Epithelial cell of prostate (primary cell): ENCODE measurements around the gene SIGLEC6.
"Not testable (repeated sequence)": the region's sequence is repeated elsewhere in the genome, so short reads cannot be mapped to it uniquely, and the experiment has no call there.

Experiments used
- DNase-seq: peaks from one replicate; pipeline ENCODE4 v3.0.0-alpha.2; 2011; ENCODE audit warnings: low read depth, low spot score
- H3K27ac ChIP-seq: fragments of 450-650 bp; 2 replicates; pipeline ENCODE4 v1.5.1; 2017; ENCODE audit warnings: mild to moderate bottlenecking

SIGLEC6 gene

DNA sequence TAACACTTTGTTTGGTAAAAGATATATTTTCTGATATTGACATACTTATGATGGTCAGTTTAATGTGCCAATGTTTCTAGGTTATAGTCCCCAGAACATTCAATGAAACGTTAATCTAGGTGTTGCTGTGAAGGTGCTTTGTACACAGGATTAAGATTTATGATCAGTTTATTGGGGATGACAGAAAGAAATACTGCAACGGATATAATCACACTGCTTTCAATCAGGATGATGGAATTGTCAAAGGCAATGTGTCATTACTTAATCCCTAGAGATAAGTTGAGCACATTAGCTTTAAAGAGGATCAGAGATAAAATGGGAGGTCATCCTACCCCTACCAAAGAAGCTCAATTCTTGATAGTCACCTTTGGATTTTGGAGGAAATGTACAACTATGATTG is 17.5 kb downstream of the SIGLEC6 start:
- no peak overlapping the region for H3K27ac ChIP-seq
- no peak for DNase-seq

DNA sequence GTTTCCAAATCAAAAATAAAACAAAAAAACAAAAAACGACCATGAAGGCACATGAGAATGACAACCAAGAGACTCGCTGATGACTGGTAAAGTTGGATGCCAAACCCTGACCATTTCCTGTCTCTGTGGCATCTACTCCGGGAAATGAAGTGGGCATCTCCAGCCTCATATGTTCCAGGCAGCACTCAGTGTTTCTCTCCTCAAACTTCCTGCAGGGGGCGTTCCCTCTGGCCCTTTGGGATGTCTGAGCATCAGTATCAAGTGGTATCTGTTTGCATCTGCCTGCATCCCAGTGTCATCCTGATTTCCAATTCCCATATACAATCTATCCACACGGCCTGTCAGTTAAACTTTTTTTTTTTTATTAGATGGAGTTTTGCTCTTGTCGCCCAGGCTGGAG is 20.1 kb downstream of the SIGLEC6 start:
- H3K27ac ChIP-seq = no peak overlapping the region
- DNase-seq = no peak

DNA sequence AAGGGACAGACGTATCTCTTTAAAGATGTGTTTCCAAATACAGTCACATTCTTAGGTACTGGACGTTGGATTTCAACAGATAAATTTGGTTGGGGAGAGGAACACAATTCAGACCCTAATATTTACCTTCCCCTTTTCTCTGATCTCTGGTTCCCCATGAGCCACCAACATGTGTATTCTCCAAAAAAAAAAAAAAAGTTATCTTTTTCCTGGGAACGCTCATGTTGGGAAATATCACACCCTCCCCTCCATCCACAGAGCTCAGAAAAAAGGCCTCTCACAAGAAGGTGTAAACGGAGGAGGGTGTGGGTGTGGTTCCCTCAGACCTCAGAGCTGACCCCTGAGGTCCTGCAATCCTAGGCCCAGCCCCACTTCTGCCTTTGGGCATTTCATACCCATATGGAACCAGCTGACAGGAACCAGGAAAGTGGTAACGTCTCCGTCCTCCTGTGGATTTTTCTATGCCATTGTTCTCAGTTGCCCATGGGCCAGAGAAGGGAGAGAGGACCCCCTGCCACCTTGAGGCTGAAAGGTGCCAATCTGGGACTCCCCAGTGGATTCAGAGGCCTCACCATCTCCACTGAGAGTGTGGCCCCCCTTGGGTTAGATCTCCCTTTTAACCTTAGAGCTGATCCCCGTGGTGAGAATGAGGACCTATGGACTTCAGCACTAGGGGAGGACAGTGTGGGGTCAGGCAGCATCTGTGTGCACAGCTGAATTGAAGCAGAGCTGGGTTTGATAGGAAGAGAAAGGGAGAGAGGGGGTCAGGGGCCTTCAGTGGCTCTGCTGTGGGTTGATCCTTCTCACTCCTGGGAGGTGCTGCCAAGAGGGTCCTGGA is 21.4 kb downstream of the SIGLEC6 start:
- no peak overlapping the region for H3K27ac ChIP-seq
- DNase-seq = no peak

DNA sequence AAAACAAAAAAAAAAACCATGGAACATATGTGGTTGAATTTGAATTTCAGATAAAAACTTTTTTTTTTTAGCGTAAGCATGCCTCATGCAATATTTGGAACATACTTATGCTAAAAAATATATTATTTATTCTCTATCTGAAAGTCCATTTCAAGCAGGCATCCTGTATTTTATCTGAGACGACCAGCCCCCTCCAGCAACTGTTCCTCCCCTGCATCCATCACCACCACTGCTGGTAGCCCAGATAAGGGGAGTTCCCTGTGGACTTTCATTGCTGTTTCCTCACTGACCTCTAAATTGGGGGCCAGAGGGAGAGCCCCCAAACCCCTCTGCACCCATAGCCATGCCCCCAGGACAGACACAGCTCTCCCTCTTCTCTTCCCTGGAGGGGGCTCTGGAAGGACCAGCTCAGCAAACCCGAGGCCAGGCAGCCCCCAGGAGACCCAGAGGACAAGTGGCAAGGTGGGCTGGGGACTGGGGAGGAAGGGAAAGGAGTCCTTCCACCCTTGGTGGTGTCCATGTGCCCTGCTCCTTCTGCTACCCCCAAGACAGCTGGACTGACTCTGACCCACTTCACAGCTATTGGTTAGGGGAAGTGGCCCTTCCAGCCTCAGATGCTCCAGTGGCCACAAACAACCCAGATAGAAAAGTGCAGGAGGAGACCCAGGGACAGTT is 23.3 kb downstream of the SIGLEC6 start:
- DNase-seq = no peak
- no peak overlapping the region for H3K27ac ChIP-seq

DNA sequence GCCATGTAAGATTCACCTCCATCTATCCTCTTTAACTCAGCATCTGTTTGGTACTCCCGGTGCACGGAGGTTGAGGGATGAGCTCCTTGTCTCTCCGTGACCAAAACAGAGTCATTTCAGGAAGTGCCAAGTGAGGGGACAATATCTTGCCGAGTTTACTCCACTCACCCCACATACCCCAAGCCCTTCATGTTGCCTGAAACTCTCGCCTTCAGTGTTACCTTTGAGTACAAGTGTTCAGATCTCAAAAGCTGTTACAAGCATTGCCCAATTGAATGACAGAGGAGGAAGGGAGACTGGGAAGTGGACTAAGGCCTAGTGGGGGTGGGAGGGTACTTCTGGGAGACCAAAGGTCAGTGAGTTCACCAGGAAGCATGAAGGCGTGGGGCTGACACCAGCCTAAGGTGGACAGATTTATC is 23.8 kb downstream of the SIGLEC6 start:
- no peak overlapping the region for H3K27ac ChIP-seq
- no peak for DNase-seq

DNA sequence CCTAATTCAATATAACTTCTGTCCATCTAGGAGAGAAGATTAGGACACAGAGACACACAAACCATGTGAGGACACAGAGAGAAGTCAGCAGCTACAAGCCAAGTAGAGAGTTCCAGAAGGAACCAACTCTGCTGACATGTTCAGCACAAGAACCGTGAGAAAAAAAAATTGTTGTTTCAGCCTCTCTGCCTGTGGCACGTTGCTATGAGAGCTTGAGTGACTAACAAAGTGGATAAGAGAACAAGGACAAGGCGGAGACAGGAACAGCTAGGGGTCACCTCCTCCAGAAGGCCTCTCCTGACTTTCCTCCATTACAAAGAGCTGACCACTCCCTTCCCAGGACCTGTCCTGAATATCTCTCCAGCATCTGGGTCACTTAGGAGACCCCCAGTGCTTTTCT is 24.3 kb downstream of the SIGLEC6 start:
- no peak overlapping the region for H3K27ac ChIP-seq
- DNase-seq = no peak

DNA sequence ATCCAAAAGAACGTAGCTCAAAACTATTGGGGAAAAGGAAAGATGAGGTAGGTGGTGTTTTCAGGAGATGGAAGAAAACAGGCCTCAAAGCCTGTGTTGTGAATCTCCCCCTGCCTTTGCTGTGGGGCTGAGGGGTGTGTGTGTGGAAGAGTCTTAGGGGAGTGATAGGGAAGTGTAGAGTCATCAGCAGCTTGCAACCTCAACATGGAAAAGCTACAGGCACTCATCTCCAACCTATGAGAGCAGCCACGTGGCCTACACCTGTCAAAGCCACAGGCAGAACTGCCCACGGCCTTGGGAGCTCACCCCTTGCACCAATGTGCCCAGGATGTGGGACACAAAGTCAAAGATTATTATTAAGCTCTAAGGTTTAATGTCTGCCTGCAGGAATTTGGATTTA is 25.6 kb downstream of the SIGLEC6 start:
- no peak for DNase-seq
- no peak overlapping the region for H3K27ac ChIP-seq

DNA sequence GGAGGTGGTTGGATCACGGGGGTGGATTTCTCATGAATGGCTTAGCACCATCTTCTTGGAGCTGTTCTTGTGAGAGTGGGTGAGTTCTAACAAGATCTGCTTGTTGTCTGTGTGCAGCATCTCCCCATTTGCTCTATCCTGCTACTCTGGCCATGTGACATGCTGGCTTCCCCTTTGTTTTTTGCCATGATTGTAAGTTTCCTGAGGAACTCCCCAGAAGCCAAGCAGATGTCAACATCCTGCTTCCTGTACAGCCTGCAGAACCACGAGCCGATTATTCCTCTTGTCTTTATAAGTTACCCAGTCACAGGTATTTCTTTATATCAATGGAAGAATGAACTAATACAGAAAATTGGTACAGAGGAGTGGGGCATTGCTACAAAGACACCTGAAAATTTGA is 27.6 kb downstream of the SIGLEC6 start:
- H3K27ac ChIP-seq = no peak overlapping the region
- no peak for DNase-seq

DNA sequence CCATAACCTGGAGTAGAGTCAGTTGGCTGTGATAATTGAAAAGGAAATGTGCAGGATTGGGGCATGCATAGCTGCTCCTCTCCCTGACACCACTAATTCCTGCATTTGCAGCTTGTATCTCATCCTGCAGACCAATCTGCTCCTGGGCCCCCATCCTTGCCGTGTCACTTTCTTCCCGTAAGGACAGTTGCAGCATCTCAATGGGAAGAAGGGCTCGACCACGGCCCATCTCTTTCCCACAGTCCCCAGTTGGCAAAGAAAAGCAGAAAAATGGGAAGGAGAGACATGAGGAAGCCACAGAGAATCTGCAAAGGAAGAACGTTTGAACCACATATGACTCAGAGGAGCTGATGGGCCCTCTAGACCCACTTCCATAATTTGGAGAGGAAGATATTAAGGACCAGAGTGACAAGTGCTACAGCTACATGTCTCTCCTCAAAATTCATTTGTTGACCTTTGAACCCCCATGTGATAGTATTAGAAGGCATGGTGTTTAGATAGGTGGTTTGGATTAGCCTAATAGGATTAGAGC is 28.1 kb downstream of the SIGLEC6 start:
- no peak for DNase-seq
- no peak overlapping the region for H3K27ac ChIP-seq

DNA sequence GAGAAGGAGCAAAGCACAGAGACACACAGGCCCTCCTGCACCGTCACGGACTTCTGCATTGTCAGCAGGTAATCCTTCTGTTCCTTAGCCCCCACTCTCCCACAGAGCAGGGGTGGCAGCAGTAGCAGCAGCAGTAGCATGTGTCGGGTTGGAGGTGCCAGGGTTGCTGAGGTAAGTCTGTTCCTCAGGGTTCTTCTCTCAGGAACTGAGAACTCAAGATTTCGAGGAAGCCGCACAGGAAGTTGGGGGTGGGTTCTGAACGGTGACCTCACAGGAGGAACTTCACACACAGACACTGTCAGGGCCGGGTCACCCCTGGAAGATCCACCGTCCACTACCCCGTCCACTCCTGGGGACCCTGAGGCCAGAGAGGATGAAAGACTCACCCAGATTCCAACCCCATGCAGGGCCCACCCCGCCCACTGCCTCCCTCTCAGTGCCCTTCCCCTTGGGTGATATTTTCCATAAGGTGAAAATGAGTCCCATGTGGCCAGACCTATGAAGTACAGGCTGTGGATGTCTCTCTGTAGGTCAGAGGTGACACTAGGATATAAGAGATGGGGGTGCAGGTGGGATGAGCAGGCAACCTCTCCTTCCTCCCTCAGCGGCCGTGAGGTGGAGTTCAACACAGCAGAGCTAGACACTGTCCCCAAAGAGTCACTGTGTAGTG is 29.7 kb downstream of the SIGLEC6 start, which contains the start of gene SIGLEC12:
Gene SIGLEC12, minus strand, starts transcription at position 207 of the 670 bp plus-strand sequence. Its CDS starts 67 bp downstream, at position 140.
- H3K27ac ChIP-seq = no peak within 1 kb of the TSS
- no peak for DNase-seq

DNA sequence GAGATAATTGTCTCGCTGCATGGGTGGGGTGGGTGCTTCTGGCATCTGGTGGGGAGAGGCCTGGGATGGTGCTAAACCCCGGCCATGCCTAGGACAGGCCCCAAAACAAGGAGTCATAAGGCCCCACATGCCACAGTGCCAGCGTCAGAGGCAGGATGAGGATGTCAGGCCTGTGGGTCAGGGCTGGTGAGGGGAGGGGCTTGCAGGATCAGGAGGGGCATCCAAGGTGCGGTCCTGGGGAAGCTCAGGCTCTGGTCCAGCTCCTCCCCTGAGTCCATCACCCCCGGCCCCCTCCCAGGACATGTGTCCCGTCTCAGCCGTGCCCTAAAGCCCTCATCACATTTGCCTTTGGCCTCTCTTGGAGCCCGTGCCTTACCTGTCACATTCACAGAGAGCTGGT is 30.5 kb downstream of the SIGLEC6 start:
- not testable (repeated sequence) for H3K27ac ChIP-seq, DNase-seq

DNA sequence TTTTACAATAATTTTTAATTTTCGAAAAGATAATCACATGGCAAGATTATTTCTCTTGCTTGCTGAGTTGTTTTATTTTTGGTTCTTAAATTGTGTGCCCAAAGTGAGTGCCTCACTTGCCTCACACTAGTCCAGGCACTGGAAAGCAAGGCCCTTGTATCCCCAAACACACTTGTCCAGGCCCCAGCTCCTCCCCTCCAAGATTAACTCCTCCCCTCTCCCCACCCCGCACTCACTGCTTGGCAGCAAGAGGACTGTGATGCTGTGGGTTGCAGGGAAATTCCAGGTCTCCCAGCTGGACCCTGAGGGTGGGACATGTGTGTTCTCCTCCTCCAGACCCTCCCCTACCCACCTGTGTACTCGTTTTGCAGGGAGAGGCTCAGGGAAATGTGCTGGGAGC is 33.8 kb downstream of the SIGLEC6 start:
- no peak for DNase-seq
- H3K27ac ChIP-seq = no peak overlapping the region

DNA sequence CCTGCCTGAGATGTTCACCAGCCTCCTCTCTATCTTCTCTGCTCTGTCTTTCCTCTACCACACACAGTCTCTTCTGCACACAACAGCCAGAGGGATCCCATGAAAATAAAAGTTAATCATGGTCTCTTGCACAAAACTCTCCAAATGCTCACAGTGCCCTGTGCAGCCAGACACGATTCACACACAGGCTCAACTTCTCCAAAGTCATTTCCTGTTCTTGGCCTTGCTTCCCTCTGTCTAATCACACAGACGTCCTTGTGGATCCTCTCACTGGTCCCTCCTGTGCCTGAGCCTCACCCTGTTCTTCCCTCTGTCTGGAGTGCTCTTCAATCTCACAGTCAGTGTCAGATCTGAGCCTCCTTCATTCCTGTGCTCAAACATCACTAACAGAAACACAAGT is 37.7 kb downstream of the SIGLEC6 start:
- no peak overlapping the region for H3K27ac ChIP-seq
- DNase-seq = no peak

DNA sequence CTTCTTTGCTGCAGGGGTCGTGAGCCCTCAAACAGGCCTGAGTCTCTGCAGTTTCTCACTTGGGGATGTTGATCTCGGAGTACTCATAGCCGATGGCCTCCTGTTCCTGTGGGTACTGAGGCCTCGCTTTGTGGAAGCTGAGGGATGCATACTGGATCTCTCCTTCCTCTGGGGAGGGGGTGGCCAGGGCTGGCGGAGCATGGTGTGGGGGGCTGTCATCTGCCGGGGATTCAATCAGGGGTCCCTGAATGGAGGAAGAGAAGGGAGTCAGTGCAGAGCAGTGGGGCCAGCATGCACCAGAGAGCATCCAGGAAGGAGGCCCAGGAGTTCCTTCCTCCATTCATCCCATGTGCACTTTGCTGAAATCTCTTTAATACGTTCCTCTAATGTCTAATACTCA is 39.9 kb downstream of the SIGLEC6 start:
- no peak for DNase-seq
- H3K27ac ChIP-seq = no peak overlapping the region

DNA sequence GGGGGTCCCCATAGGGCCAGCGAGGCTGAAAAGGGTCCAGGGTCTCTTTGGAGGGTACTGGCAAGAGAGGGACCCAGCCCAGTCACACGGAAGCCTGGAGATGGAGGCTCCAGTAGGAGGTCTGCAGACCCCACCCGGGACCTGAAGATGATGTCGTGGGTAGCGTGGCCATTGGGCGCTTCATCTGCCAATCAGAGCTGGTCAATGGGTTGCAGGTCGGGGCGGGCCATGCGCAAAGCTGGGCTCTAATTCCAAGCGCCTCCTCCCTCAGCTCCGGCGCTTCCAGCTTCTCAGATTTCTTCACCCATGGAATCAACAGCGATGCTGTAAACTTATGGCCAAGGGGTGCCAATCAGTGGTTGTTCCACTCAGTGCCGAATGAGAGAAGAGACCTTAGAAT is 40.8 kb downstream of the SIGLEC6 start:
- no peak overlapping the region for H3K27ac ChIP-seq
- DNase-seq = no peak

DNA sequence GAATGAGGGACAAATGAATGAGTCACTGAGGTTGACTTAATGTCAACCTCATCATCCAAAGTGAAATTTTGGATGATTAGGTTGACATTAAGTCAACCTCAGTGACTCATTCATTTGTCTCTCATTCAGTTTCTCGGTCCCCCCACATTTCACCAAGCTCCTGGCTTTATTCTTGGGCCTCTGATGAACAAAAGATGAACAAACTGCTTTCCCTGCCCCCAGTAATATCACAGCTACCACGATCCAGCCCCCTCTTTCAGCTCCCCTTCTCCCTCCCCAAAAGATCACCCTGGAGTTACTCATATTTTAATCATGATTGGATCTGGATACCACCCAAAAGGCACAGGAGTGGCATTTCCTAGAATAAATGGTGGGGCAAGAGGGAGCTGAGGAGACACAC is 42.4 kb downstream of the SIGLEC6 start:
- no peak overlapping the region for H3K27ac ChIP-seq
- DNase-seq = no peak

DNA sequence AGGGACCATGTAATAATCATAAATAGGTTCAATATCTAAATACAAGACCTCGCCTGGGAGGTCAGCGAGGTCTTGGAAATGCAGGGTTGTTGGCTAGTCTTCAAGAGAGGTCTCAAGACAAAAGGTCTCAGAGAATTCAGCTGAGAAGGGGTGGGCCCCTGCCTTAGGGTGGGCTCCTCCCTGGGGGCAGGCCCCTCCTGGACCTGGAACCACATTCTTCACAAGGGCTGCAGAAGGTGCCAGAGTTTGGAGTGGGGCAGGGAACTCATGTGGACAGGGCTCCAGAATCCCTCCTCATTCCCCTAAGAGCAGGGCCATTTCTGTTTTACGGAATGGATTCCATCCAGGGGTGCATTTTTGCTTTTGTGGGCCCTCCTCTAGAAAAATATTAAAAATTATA is 43.0 kb downstream of the SIGLEC6 start:
- no peak overlapping the region for H3K27ac ChIP-seq
- no peak for DNase-seq

DNA sequence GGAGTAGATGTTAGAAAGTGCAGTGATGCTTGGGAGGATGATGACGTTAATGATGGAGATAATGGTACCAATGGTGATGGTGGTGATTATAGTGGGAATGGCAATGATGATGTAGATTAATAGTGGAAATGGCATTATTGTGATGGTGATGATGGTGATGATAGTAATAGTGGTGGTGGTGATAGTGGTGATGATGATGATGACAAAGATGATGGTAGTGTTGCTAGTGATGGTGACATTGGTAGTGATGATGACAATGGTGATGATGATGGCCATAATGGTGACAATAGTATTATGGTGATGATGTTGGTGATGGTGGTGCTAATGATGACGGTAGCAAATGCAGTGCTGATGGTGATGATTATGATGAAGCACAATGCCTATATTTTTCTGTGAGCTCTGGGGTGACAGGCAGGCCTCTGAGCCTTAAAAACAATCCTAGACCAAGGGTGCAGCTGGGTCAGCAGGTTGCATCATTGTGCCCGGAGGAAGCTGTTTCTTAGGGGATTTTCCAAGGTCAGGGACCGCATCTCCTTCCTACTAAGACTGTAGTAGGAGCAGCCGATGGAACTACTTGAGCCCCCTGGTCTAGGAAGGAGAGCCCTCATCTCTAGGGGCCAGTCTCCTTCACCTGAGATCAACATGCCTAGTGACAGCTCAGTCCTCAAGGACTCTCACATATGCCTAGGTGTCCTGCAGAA is 45.4 kb downstream of the SIGLEC6 start:
- no peak for DNase-seq
- H3K27ac ChIP-seq = no peak overlapping the region

DNA sequence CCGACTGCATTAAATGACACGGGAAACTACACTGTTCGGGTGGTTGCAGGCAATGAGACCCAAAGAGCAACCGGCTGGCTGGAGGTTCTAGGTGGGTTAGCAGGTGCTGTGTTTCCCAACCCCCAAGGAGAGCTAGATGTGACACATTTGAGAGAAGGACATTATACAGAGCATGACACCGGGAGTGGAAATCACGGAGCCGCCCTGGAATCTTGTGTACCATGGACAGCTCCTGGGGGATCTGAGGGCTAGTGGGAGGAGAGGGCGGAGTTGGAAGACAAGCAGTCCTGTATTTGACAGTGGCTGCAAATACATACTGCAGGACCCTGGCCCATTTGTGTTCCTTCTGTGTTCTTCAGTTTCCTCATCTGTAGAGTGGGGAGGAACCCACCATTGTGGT is 50.9 kb downstream of the SIGLEC6 start:
- no peak for DNase-seq
- no peak overlapping the region for H3K27ac ChIP-seq

DNA sequence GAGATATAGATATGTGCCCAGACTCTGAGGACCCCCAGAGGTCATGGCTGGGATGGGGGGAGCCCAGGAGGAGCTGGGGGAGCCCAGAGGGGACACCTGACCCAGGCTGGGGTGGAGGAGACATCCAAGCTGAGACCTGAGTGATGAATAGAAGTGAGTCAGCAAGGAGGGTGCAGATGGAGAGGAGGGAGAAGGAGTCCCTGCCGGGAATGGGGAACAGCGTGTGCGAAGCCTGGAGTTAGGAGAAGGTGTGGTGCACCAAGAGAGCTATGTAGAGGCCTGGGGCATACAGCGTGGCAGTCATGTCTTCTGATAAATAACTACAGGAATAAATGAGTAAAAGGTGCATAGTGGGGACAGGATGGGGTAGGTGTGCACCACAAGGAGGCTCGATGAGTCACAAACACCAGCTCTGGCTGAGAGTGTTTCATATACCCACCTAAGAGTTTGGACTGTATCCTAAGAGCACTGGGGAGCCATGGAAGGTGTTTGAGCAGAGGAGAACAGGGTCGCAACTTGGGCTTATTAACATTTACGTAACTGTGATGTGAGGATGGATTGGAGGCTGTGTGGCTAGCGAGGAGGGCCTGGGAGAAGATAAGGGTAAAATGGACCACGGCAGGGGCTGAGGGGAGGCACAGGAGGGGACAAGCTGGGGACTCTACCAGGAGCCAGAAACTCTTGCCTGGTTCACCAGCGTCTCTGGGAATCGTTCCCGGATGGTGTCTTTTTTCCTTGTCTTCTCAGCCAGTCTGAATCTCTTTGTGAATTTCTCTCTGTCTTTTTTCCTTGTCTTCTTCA is 51.7 kb downstream of the SIGLEC6 start:
- H3K27ac ChIP-seq = no peak overlapping the region
- no peak for DNase-seq
